ENCODE results near the gene PSTK.

GRCh38 chr10:123026302-123026701, 46.1 kb downstream of the PSTK start:
- TF ChIP-seq CTCF (IDR thresholded peaks at IDR 0.05) (no peak), EP300 (IDR thresholded peaks at IDR 0.05) (no peak)

Measured in stomach (tissue), 4 donors.